Smooth muscle cell (in vitro differentiated cells): ENCODE results near the gene SRBD1. TPM values are rescaled to one million over a fixed set of nuclear protein-coding genes. Genes with fewer than 3 reads are reported as not detected.

Experiments used
- DNase-seq: peaks from one replicate; lab custom pipeline; 2025; ENCODE audit not compliant: unreplicated experiment; lab: John Stamatoyannopoulos, UW
- H2AFZ ChIP-seq: fragments of 200-600 bp; sonication (generic); 2 replicates; pipeline ENCODE4 v1.6.0; 2016; ENCODE audit warnings: antibody characterized with exemption, low read depth, mild to moderate bottlenecking
- H3F3A ChIP-seq: fragments of 200-600 bp; sonication (generic); 2 replicates; pipeline ENCODE4 v1.6.0; 2017; ENCODE audit warnings: antibody characterized with exemption, low read depth
- H3K27ac ChIP-seq: fragments of 200-600 bp; sonication (generic); 2 replicates; pipeline ENCODE4 v1.5.1; 2016; ENCODE audit warnings: low read depth, mild to moderate bottlenecking
- H3K27me3 ChIP-seq: fragments of 200-600 bp; sonication (generic); 2 replicates; pipeline ENCODE4 v1.6.1; 2016; ENCODE audit warnings: low read depth, mild to moderate bottlenecking
- H3K36me3 ChIP-seq: fragments of 200-600 bp; sonication (generic); 2 replicates; pipeline ENCODE4 v1.5.1; 2016; ENCODE audit warnings: low read depth
- H3K4me1 ChIP-seq: fragments of 200-600 bp; sonication (generic); 2 replicates; pipeline ENCODE4 v1.5.1; 2016; ENCODE audit warnings: low read depth
- H3K4me2 ChIP-seq: fragments of 200-600 bp; sonication (generic); 2 replicates; pipeline ENCODE4 v1.6.0; 2016; ENCODE audit warnings: mild to moderate bottlenecking
- H3K4me3 ChIP-seq: fragments of 200-600 bp; sonication (generic); 2 replicates; pipeline ENCODE4 v1.5.1; 2016; ENCODE audit warnings: mild to moderate bottlenecking
- H3K79me2 ChIP-seq: fragments of 200-600 bp; sonication (generic); 2 replicates; pipeline ENCODE4 v1.6.0; 2016; ENCODE audit warnings: low read depth, mild to moderate bottlenecking
- H3K9ac ChIP-seq: fragments of 200-600 bp; sonication (generic); 2 replicates; pipeline ENCODE4 v1.6.0; 2016; ENCODE audit warnings: low read depth
- H3K9me3 ChIP-seq: fragments of 200-600 bp; sonication (generic); replicated peaks from 2 replicates; pipeline ENCODE4 v1.5.1; 2016; ENCODE audit warnings: low read depth
- H4K20me1 ChIP-seq: fragments of 200-600 bp; sonication (generic); 2 replicates; pipeline ENCODE4 v1.6.0; 2016; ENCODE audit warnings: low read depth
- CTCF ChIP-seq: fragments of 200-600 bp; sonication (generic); IDR thresholded peaks from 2 replicates; pipeline ENCODE4 v1.5.1; 2017; ENCODE audit warnings: borderline replicate concordance, mild to moderate bottlenecking, antibody characterized with exemption; ENCODE audit not compliant: insufficient read depth, poor library complexity, severe bottlenecking
- WGBS: methylation state at CpG from one replicate; pipeline ENCODE4 v1.1.7; 2016; ENCODE audit warnings: low lambda C conversion rate; 5-methylcytosine and 5-hydroxymethylcytosine counted together
- polyA plus RNA-seq: library from polyadenylated mRNA; unstranded; fragments of >200 nt; fragmentation: Nextera tagmentation; extraction: Ambion mirVana; gene quantifications from 2 replicates; pipeline ENCODE4 v1.2.1, GENCODE V29; 2016
- total RNA-seq: library from RNA; depleted of rRNA; stranded (reverse); fragments of >200 nt; gene quantifications from 2 replicates; pipeline ENCODE4 v1.2.3, GENCODE V29; 2014

Gene SRBD1
- total and polyA plus RNA-seq, 2 experiments from 2014 or later: 11.1 to 22.5 TPM

GRCh38 chr2:45554742-45555140 lies 56.3 kb downstream of the SRBD1 start:
- Histone ChIP-seq H3K36me3 (no peaks in the 10 kb centered on the region), H2AFZ (no peak overlapping the region), H3K27me3 (no peaks in the 10 kb centered on the region), H3K9ac (no peak overlapping the region), H3K4me3 (no peak overlapping the region), H3K4me1 (no peaks in the 10 kb centered on the region), H3F3A (no peaks in the 10 kb centered on the region), H3K27ac (peak overlapping the region; percentile 33), H3K79me2 (no peaks in the 10 kb centered on the region), H3K9me3 (no peaks in the 10 kb centered on the region), H3K4me2 (no peak overlapping the region), H4K20me1 (no peaks in the 10 kb centered on the region)
- TF ChIP-seq CTCF: no peak
- DNase-seq: no peak
- WGBS: 89% methylated on average over 1 of the region's 1 CpG

GRCh38 chr2:45554073-45554741 lies 56.9 kb downstream of the SRBD1 start:
- DNase-seq: no peak
- Histone ChIP-seq H3K27ac (peak overlapping the region; percentile 33), H3K4me2 (no peak overlapping the region), H3K79me2 (no peaks in the 10 kb centered on the region), H3K9me3 (no peaks in the 10 kb centered on the region), H3K27me3 (no peaks in the 10 kb centered on the region), H3K9ac (no peak overlapping the region), H3K4me1 (peaks cover 2% of the 10 kb centered on the region), H4K20me1 (no peaks in the 10 kb centered on the region), H3K36me3 (no peaks in the 10 kb centered on the region), H2AFZ (no peak overlapping the region), H3F3A (no peaks in the 10 kb centered on the region), H3K4me3 (no peak overlapping the region)
- TF ChIP-seq CTCF: no peak
- 60% methylated on average over 2 of the region's 2 CpGs for WGBS

- H3K4me2 ChIP-seq: no peak overlapping the region
- H3K27ac ChIP-seq: no peak overlapping the region
- peaks cover 5% of the 10 kb centered on the region for H3K4me1 ChIP-seq
- no peak overlapping the region for H3K4me3 ChIP-seq
- no peak overlapping the region for H2AFZ ChIP-seq
- no peak overlapping the region for H3K9ac ChIP-seq
- H3K27me3 ChIP-seq: no peaks in the 10 kb centered on the region
- WGBS: 98% methylated on average over 5 of the region's 5 CpGs
- no peak for TF ChIP-seq CTCF
- DNase-seq: no peak
- H4K20me1 ChIP-seq: no peaks in the 10 kb centered on the region
- no peaks in the 10 kb centered on the region for H3F3A ChIP-seq
- no peaks in the 10 kb centered on the region for H3K36me3 ChIP-seq
- no peaks in the 10 kb centered on the region for H3K79me2 ChIP-seq
- no peaks in the 10 kb centered on the region for H3K9me3 ChIP-seq
These were observed 59.2 kb downstream of the SRBD1 start for GRCh38 chr2:45551862-45552261.

DNA sequence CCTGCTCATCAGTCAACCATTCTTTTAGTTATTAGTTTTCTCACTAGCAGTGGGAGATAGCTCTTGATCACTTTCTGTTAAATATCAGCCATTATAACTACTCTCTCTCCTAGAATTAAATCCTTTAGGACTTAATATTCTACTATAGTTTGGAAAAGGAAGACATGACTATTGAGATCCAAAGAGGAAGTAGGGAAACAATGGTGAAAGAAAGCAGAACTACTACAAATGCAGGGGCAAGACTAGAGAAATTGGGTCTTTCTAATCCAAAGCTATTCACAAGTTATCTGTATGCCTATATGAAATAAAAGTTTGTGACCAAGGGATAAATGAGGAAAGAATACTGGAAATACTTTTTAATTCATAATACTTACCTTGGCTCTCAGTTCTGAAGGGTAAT lies 65.1 kb downstream of the SRBD1 start:
- Histone ChIP-seq H3K36me3 (peaks cover 5% of the 10 kb centered on the region), H3K9me3 (no peaks in the 10 kb centered on the region), H3K79me2 (no peaks in the 10 kb centered on the region), H3K9ac (no peak overlapping the region), H3K27ac (no peak overlapping the region), H3K4me1 (peaks cover 5% of the 10 kb centered on the region), H2AFZ (no peak overlapping the region), H3K4me2 (no peak overlapping the region), H3K27me3 (no peaks in the 10 kb centered on the region), H4K20me1 (no peaks in the 10 kb centered on the region), H3K4me3 (no peak overlapping the region), H3F3A (no peaks in the 10 kb centered on the region)
- no peak for DNase-seq
- no peak for TF ChIP-seq CTCF
